Kidney epithelial cell (primary cell): Measurements from ENCODE around the gene ESRRG. TPM values are rescaled to one million over a fixed set of nuclear protein-coding genes. Genes with fewer than 3 reads are reported as not detected.

Experiments
- DNase-seq: peaks from one replicate; pipeline ENCODE4 v3.0.0-alpha.2; 2010; ENCODE audit warnings: low read depth
- H3K27me3 ChIP-seq: 2 replicates; pipeline ENCODE4 v1.6.0; 2011; ENCODE audit warnings: low read length; ENCODE audit not compliant: control insufficient read depth, insufficient read depth
- H3K36me3 ChIP-seq: 2 replicates; pipeline ENCODE4 v1.5.1; 2011; ENCODE audit warnings: low read length; ENCODE audit not compliant: control insufficient read depth, insufficient read depth
- H3K4me3 ChIP-seq: 2 replicates; pipeline ENCODE4 v1.5.1; 2011; ENCODE audit warnings: low read depth, mild to moderate bottlenecking, control low read depth, low read length
- total RNA-seq: library from RNA; depleted of rRNA; stranded (reverse); fragments of >200 nt; gene quantifications from 2 replicates; pipeline ENCODE4 v1.2.3, GENCODE V29; 2015
- TF ChIP-seq, protein P1 (sequence below): IDR thresholded peaks from 2 replicates; pipeline ENCODE4 v1.5.1; 2011; ENCODE audit warnings: mild to moderate bottlenecking, moderate library complexity, low read length, control low read depth, inconsistent platforms; ENCODE audit not compliant: insufficient read depth, poor library complexity, severe bottlenecking

Gene ESRRG
- total RNA-seq, 1 donor from 2014 or later = 0.88 TPM

DNA sequence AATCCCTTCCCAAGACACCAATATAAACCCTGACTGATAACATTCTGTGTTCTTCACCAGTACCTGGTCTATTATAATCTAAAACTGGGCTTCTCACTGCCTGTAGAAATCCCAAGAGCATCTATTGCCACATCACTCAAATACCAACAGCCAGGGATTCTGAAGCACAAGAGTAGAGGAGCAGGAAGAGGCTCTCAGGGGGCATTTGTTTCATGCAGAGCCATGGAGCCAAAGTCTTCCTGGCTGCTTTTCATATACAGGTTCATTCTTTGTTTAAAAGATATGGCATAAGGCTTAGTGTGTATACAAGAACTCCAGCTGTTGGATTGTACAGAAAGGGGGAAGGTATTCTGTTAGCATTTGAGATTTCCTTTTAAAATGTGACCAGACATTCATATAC is 261.8 kb downstream of the ESRRG start:
- no peaks in the 10 kb centered on the region for H3K36me3 ChIP-seq
- TF ChIP-seq, protein P1, sequence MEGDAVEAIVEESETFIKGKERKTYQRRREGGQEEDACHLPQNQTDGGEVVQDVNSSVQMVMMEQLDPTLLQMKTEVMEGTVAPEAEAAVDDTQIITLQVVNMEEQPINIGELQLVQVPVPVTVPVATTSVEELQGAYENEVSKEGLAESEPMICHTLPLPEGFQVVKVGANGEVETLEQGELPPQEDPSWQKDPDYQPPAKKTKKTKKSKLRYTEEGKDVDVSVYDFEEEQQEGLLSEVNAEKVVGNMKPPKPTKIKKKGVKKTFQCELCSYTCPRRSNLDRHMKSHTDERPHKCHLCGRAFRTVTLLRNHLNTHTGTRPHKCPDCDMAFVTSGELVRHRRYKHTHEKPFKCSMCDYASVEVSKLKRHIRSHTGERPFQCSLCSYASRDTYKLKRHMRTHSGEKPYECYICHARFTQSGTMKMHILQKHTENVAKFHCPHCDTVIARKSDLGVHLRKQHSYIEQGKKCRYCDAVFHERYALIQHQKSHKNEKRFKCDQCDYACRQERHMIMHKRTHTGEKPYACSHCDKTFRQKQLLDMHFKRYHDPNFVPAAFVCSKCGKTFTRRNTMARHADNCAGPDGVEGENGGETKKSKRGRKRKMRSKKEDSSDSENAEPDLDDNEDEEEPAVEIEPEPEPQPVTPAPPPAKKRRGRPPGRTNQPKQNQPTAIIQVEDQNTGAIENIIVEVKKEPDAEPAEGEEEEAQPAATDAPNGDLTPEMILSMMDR = no peak
- no peaks in the 10 kb centered on the region for H3K27me3 ChIP-seq
- DNase-seq = no peak
- H3K4me3 ChIP-seq = no peak overlapping the region

DNA sequence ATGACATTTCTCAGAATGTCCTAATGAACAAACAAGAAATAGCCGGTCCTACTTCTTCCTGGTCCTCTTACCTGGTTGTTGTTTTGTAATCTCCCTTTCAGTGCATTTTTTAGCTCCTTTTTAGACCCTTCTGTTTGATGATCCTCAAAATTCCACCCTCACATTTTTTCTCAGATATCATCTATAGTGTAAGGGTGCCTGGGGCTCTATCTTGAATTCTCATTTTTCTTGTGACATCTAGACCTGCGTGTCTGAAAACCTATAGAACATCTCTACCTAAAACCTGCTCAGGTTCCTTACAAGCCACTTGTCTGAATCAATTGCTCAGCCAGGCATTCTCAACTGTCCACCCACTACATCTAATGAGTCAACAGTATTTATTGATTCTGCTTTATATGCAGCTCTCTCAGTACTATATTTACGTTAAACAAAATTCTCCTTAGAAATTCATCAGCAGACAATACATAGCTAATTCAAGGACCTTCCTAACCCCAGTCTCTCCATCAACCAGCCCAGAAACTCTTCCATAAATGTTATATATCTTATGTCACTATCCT is 263.5 kb downstream of the ESRRG start:
- Histone ChIP-seq H3K4me3 (no peak overlapping the region), H3K36me3 (no peaks in the 10 kb centered on the region), H3K27me3 (no peaks in the 10 kb centered on the region)
- no peak for DNase-seq
- TF ChIP-seq, protein P1 = no peak

DNA sequence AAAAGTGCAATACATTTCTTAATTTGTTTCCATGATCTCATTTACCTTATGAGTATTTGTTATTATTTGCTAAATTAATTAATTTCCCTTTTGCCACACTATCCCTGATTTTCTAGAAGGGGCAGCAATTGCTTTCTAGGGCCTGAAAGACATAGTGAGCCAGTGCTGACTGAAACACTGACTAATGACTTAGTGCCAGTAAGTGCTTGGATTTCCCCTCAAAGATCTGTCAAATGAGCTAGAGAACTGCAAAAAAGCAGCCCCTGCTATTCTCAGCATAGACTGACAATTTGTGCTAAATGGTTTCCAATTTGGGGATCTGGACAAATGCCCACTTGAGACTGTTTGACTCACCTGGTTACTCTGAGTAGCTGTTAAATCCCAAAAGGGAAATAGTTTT is 264.4 kb downstream of the ESRRG start:
- Histone ChIP-seq H3K27me3 (no peaks in the 10 kb centered on the region), H3K36me3 (no peaks in the 10 kb centered on the region), H3K4me3 (no peak overlapping the region)
- TF ChIP-seq, protein P1 = no peak
- no peak for DNase-seq

DNA sequence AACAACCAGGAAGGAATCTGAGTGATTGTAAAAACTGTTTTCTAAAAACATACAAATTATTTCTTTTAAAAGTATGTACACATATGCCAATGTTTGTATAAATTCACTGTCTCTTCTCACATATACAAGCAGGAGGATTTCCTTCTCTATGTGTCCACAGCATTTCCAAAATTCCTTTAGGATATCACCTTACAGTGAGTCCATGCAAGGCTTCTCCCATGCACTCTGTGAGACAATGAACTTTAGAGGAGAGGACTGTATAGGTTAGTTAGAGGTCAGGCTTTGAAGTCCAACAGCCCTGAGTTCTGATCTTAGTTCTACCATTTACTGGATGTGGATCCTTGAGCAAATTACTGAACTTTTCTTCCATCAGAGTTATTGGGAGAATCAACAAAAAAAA is 265.9 kb downstream of the ESRRG start:
- Histone ChIP-seq H3K4me3 (no peak overlapping the region), H3K36me3 (no peaks in the 10 kb centered on the region), H3K27me3 (no peaks in the 10 kb centered on the region)
- TF ChIP-seq, protein P1 = no peak
- no peak for DNase-seq

DNA sequence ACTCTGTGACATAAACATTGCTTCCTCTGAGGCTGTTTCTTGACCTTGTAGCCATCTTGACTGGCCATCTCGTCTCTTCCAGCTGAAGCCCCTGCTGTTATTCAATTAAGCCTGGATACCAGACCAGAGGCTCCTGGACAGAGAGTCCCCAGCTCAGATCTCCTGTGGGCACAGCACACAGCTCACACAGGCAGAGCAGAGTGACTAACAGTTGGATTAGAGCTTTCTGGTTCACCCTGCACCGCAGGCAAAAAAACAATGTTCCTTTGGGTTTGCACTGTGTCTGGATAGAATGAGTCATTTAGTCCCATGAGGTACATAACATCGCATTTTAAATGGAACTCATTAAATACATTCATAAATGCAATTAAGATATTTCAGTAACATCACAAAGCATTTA is 266.5 kb downstream of the ESRRG start:
- Histone ChIP-seq H3K27me3 (no peaks in the 10 kb centered on the region), H3K36me3 (no peaks in the 10 kb centered on the region), H3K4me3 (no peak overlapping the region)
- TF ChIP-seq, protein P1 = no peak
- no peak for DNase-seq

DNA sequence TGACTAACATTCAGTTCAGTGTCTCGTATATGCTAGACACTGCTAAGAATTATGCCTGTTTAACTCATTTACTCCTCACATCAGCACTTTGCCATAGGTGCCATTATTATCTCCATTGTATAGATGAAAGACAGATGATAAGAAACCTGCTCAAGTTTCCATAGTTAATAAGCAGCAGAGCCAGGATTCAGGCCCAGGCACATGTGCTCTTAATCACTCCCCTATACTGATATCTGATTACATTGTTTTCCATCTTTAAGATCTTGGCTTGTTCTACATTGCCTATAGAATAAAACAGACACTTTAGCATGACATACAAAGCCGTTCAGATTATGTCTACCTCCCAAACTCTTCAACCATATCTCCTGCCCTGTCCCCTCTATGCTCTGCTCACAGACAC is 269.5 kb downstream of the ESRRG start:
- no peak for DNase-seq
- TF ChIP-seq, protein P1 = no peak
- H3K4me3 ChIP-seq = no peak overlapping the region
- no peaks in the 10 kb centered on the region for H3K36me3 ChIP-seq
- no peaks in the 10 kb centered on the region for H3K27me3 ChIP-seq
